Measurements from ENCODE around the gene LTA4H. TPM values are rescaled to one million over a fixed set of nuclear protein-coding genes. Genes with fewer than 3 reads are reported as not detected.

Gene LTA4H
- total RNA-seq, 1 donor from 2014 or later: 124 TPM

DNA sequence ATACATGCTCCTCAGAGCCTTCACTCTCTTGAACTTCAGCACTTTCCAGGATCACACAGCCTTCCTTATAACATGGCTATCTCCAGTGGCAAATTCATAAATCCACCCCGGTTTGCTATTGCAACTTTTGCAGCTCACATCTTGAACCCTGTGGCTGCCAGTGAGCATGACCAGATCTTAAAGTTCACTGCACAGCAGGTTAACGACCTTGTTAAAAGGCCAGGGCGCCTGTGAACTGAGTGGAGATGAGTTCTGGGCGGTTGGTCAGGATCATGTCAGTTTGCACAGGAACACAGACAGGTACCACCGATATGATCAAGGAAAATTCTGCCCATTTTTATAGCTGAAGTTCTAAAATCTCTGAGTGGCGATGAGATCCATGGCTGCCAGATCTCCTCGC lies 24.7 kb upstream of the LTA4H start:
- TF ChIP-seq, protein P1, sequence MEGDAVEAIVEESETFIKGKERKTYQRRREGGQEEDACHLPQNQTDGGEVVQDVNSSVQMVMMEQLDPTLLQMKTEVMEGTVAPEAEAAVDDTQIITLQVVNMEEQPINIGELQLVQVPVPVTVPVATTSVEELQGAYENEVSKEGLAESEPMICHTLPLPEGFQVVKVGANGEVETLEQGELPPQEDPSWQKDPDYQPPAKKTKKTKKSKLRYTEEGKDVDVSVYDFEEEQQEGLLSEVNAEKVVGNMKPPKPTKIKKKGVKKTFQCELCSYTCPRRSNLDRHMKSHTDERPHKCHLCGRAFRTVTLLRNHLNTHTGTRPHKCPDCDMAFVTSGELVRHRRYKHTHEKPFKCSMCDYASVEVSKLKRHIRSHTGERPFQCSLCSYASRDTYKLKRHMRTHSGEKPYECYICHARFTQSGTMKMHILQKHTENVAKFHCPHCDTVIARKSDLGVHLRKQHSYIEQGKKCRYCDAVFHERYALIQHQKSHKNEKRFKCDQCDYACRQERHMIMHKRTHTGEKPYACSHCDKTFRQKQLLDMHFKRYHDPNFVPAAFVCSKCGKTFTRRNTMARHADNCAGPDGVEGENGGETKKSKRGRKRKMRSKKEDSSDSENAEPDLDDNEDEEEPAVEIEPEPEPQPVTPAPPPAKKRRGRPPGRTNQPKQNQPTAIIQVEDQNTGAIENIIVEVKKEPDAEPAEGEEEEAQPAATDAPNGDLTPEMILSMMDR (IDR thresholded peaks at IDR 0.05): no peak
- H3K36me3 Mint-ChIP-seq (ENCODE audit: low read depth): no peaks in the 10 kb centered on the region
- peaks cover 31% of the 10 kb centered on the region for H3K4me1 Mint-ChIP-seq
- H3K9me3 Mint-ChIP-seq: peaks cover 6% of the 10 kb centered on the region
- no peaks in the 10 kb centered on the region for H3K27me3 Mint-ChIP-seq
- ChIA-PET CTCF (interaction anchor here (0.6 to 7.1 kb wide), 3 partner anchors 155 to 457 kb away, joined by 3 to 90 read pairs (median 47); no protein-coding TSS in a partner anchor), POLR2A (no interaction called here)
- intact Hi-C loops (cut with micrococcal nuclease): no loop called here
- no peak overlapping the region for H3K4me3 Mint-ChIP-seq
- no peak for ATAC-seq (ENCODE audit: low read depth)
- no peak overlapping the region for H3K27ac Mint-ChIP-seq
- DNase-seq: no peak

DNA sequence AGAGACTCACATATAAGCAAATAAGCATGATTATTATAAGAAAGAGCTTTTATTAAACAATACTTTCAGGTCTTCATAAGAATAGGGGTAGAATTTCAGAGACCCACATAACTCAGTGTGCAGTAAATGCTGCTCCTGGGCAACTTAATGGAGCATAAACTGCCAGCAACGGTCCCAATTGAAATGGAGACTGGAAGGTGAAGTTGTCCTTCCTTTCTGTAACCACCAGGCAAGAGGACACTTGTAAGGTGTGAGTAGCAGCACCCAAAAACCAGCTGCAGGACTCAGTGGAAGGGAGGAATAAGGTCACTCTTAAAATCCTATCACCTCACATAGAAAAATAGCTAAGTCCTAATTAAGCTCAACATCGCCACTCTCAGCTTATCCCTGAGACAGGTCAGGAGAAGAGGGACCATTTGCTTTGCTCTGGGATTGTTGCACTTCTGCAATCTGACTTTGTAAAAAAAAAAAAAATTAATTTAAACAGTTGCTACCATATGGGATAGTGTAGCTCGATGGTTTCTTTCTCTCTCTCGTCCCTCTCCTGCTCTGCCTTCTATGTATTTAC lies 22.7 kb upstream of the LTA4H start:
- TF ChIP-seq, protein P1 (IDR thresholded peaks at IDR 0.05): no peak
- CTCF ChIA-PET: interaction anchor here (0.6 to 7.1 kb wide), 4 partner anchors 26 to 458 kb away, joined by 3 to 90 read pairs (median 11); no protein-coding TSS in a partner anchor

DNA sequence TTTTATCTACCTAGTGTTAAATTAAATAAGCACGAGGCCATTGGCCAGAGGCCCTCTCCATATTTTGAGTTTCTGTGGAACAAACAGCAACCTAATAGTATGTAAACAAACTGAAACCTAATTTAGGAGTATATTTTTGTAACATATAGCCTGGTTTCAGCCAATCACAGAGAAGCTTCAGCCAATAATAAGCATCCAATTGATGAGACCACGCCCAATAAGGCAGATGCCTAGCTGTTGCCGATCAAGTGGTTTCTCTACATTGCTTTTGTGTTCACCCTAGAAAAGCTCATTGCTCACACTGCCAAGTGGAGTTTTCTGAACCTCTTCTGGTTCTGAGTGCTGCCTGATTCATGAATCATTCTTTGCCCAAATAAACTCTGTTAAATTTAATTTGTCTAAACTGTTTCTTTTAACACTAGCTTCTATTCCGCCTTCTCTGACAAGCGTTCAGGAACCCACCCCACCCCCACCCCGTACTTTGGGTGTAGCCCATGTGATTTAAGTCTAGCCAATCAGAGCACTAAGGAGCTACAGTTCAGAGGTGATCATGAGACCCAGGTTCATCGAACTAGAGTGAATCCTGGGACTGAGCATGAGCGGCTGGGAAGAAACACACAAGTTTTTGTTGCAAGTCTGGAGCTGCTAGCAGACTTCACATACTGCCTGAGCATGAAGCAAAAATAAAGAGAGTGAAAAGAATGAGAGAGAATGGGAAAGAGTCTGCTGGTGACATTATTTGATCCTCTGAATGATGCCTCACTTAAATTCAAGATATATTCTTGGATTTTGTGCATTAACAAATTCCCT lies 21.5 kb upstream of the LTA4H start:
- DNase-seq: no peak
- no peaks in the 10 kb centered on the region for H3K27me3 Mint-ChIP-seq
- TF ChIP-seq, protein P1 (IDR thresholded peaks at IDR 0.05): no peak
- CTCF ChIA-PET: interaction anchor here (0.8 to 7.1 kb wide), 6 partner anchors 20 to 460 kb away, joined by 3 to 90 read pairs (median 4); no protein-coding TSS in a partner anchor
- H3K4me3 Mint-ChIP-seq: no peak overlapping the region
- no peaks in the 10 kb centered on the region for H3K36me3 Mint-ChIP-seq (ENCODE audit: low read depth)
- peaks cover 6% of the 10 kb centered on the region for H3K9me3 Mint-ChIP-seq
- intact Hi-C loops (cut with micrococcal nuclease): no loop called here
- H3K4me1 Mint-ChIP-seq: peaks cover 6% of the 10 kb centered on the region
- no peak overlapping the region for H3K27ac Mint-ChIP-seq
- POLR2A ChIA-PET: no interaction called here
- ATAC-seq (ENCODE audit: low read depth): no peak

More for the DNA sequence above, 22.7 kb upstream of the LTA4H start:
- Mint-ChIP-seq H3K27ac (no peak overlapping the region), H3K9me3 (peaks cover 6% of the 10 kb centered on the region), H3K4me3 (no peak overlapping the region), H3K36me3 (ENCODE audit: low read depth) (no peaks in the 10 kb centered on the region), H3K4me1 (peaks cover 18% of the 10 kb centered on the region), H3K27me3 (no peaks in the 10 kb centered on the region)
- DNase-seq: no peak
- intact Hi-C loops (cut with micrococcal nuclease): no loop called here
- POLR2A ChIA-PET: no interaction called here
- ATAC-seq (ENCODE audit: low read depth): no peak

DNA sequence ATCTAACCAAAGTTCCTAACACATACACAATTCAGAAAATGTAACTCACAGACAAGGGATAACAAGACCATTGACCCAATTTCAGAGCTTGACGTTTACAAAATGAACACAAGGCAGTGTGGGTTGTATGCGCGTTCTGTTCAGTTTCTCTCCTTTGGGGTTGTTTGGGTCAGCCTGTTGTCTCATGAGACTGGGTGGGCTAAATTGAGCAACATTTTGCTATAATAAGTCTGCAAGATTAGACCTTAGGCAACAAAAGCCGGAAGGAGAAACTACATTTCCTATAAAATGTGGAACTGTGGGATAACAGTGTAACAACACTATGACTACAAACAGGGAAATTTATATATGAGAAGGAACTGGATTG lies 18.8 kb upstream of the LTA4H start:
- Mint-ChIP-seq H3K36me3 (ENCODE audit: low read depth) (no peaks in the 10 kb centered on the region), H3K27me3 (no peaks in the 10 kb centered on the region), H3K27ac (no peak overlapping the region), H3K4me1 (peaks cover 8% of the 10 kb centered on the region), H3K4me3 (no peak overlapping the region), H3K9me3 (peaks cover 12% of the 10 kb centered on the region)
- POLR2A ChIA-PET: no interaction called here
- ATAC-seq (ENCODE audit: low read depth) (no peak), DNase-seq (no peak)
- intact Hi-C loops (cut with micrococcal nuclease): no loop called here
- CTCF ChIA-PET: no interaction called here
- TF ChIP-seq, protein P1 (IDR thresholded peaks at IDR 0.05): no peak

GRCh38 chr12:96053476-96054243 lies 18.3 kb upstream of the LTA4H start:
- ATAC-seq (ENCODE audit: low read depth) (no peak), DNase-seq (no peak)
- Mint-ChIP-seq H3K36me3 (ENCODE audit: low read depth) (no peaks in the 10 kb centered on the region), H3K9me3 (peaks cover 12% of the 10 kb centered on the region), H3K4me1 (peaks cover 14% of the 10 kb centered on the region), H3K27ac (no peak overlapping the region), H3K27me3 (no peaks in the 10 kb centered on the region), H3K4me3 (no peak overlapping the region)
- ChIA-PET POLR2A (no interaction called here), CTCF (no interaction called here)
- intact Hi-C loops (cut with micrococcal nuclease): no loop called here
- TF ChIP-seq, protein P1 (IDR thresholded peaks at IDR 0.05): no peak

Measured in activated B cell treated with CpG ODN at 0.5 μM for 24 hours (primary cell).